Measurements from ENCODE around the gene POLDIP3.
"Not testable (repeated sequence)": the region's sequence is repeated elsewhere in the genome, so short reads cannot be mapped to it uniquely, and the experiment has no call there.

Gene POLDIP3

GRCh38 chr22:42562279-42562678, 52.4 kb downstream of the POLDIP3 start:
- peak; percentile 43 for DNase-seq (ENCODE audit: extremely low read depth, insufficient read length)
- Histone ChIP-seq H3K4me3 (replicated peaks; ENCODE audit: low read depth, low read length) (no peak overlapping the region), H3K27me3 (replicated peaks; ENCODE audit: control insufficient read depth, insufficient read depth, low read length) (no peaks in the 10 kb centered on the region), H3K36me3 (ENCODE audit: control insufficient read depth, insufficient read depth, low read length) (no peaks in the 10 kb centered on the region)
- TF ChIP-seq CTCF (IDR thresholded peaks at IDR 0.05; ENCODE audit: insufficient read depth, low read length, poor library complexity, severe bottlenecking), result no peak

- DNase-seq (ENCODE audit: extremely low read depth, insufficient read length), result no peak
- Histone ChIP-seq H3K36me3 (ENCODE audit: control insufficient read depth, insufficient read depth, low read length) (no peaks in the 10 kb centered on the region), H3K27me3 (replicated peaks; ENCODE audit: control insufficient read depth, insufficient read depth, low read length) (no peaks in the 10 kb centered on the region), H3K4me3 (replicated peaks; ENCODE audit: low read depth, low read length) (no peak overlapping the region)
- TF ChIP-seq CTCF (IDR thresholded peaks at IDR 0.05; ENCODE audit: insufficient read depth, low read length, poor library complexity, severe bottlenecking), result no peak
Observed at GRCh38 chr22:42561856-42562255, 52.8 kb downstream of the POLDIP3 start.

- peak; percentile 53 for TF ChIP-seq CTCF (IDR thresholded peaks at IDR 0.05; ENCODE audit: insufficient read depth, low read length, poor library complexity, severe bottlenecking)
- no peak for DNase-seq (ENCODE audit: extremely low read depth, insufficient read length)
- Histone ChIP-seq H3K27me3 (replicated peaks; ENCODE audit: control insufficient read depth, insufficient read depth, low read length) (no peaks in the 10 kb centered on the region), H3K36me3 (ENCODE audit: control insufficient read depth, insufficient read depth, low read length) (no peaks in the 10 kb centered on the region), H3K4me3 (replicated peaks; ENCODE audit: low read depth, low read length) (no peak overlapping the region)
Observed at GRCh38 chr22:42560781-42561180, 53.9 kb downstream of the POLDIP3 start.

GRCh38 chr22:42560381-42560780, 54.3 kb downstream of the POLDIP3 start:
- DNase-seq (ENCODE audit: extremely low read depth, insufficient read length), result no peak
- no peak for TF ChIP-seq CTCF (IDR thresholded peaks at IDR 0.05; ENCODE audit: insufficient read depth, low read length, poor library complexity, severe bottlenecking)
- no peaks in the 10 kb centered on the region for H3K36me3 ChIP-seq (ENCODE audit: control insufficient read depth, insufficient read depth, low read length)
- H3K27me3 ChIP-seq (replicated peaks; ENCODE audit: control insufficient read depth, insufficient read depth, low read length), result no peaks in the 10 kb centered on the region
- no peak overlapping the region for H3K4me3 ChIP-seq (replicated peaks; ENCODE audit: low read depth, low read length)

- Histone ChIP-seq H3K36me3 (ENCODE audit: control insufficient read depth, insufficient read depth, low read length) (no peaks in the 10 kb centered on the region), H3K27me3 (replicated peaks; ENCODE audit: control insufficient read depth, insufficient read depth, low read length) (no peaks in the 10 kb centered on the region), H3K4me3 (replicated peaks; ENCODE audit: low read depth, low read length) (peak within 1 kb of the TSS; percentile 55)
- DNase-seq (ENCODE audit: extremely low read depth, insufficient read length), result peak; percentile 81
- no peak for TF ChIP-seq CTCF (IDR thresholded peaks at IDR 0.05; ENCODE audit: insufficient read depth, low read length, poor library complexity, severe bottlenecking)
Observed at GRCh38 chr22:42553475-42554361, 61.0 kb downstream of the POLDIP3 start, which contains the start of gene SERHL2. SERHL2 (plus strand) TSS chr22:42553956; CDS start chr22:42554021, 65 bp downstream.

GRCh38 chr22:42552294-42552647, 62.4 kb downstream of the POLDIP3 start:
- not testable (repeated sequence) for DNase-seq (ENCODE audit: extremely low read depth, insufficient read length); H3K27me3 ChIP-seq (replicated peaks; ENCODE audit: control insufficient read depth, insufficient read depth, low read length); H3K36me3 ChIP-seq (ENCODE audit: control insufficient read depth, insufficient read depth, low read length); H3K4me3 ChIP-seq (replicated peaks; ENCODE audit: low read depth, low read length)
